Body of pancreas (tissue), 4 donors: Measurements from ENCODE around the gene GAS5.

Experiments
- CTCF ChIP-seq, 7 experiments: fragments of 450-650 bp in 4 of 7; fragments of 200-600 bp in 3 of 7; sonication (generic) in 3 of 7; IDR thresholded peaks; one replicate each; pipeline ENCODE4 v1.5.1; 2016 to 2019; ENCODE audit warnings: antibody characterized with exemption in 7 of 7
- POLR2A ChIP-seq, 3 donors: fragments of 450-650 bp; IDR thresholded peaks; one replicate each; pipeline ENCODE4 v1.6.1; 2016; ENCODE audit warnings: antibody characterized with exemption in 3 of 3, mild to moderate bottlenecking in 2 of 3

DNA sequence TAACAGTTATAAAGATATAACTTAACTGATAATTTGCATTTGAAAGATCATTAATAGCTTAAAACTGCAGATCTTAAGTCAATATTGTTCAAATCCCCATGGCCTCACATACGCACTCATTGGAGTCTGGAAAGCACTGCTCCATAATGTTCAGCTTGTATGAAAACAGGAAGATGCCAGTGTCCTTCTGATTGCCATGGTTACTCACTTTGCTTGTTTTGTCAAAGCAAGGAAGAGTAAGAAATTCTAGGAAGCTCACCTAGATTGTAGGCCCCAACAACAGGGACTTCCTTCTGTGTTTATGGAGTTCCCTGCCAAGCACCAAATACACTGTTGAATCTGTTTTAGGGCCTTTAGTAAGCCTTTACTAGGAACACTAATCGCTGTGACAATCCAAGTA, 10.9 kb downstream of the GAS5 start:
- TF ChIP-seq CTCF (IDR thresholded peaks at IDR 0.05) (no peak), POLR2A (IDR thresholded peaks at IDR 0.05) (no peak)
